B cell (primary cell): Measurements from ENCODE around the gene FKBP11. TPM values are rescaled to one million over a fixed set of nuclear protein-coding genes. Genes with fewer than 3 reads are reported as not detected.

Experiments used
- ATAC-seq: fragments of 200-7000 bp; cut with Tn5 transposase; one replicate; pipeline ENCODE4 v1.10.0; 2021; ENCODE audit warnings: low read depth, mild to moderate bottlenecking, moderate number of reproducible peaks, moderate library complexity
- CTCF ChIA-PET: fragments of 350-600 bp; sonication (Branson Sonifier 250); formaldehyde crosslinking; loops from one replicate; lab custom pipeline; 2021; ENCODE audit warnings: antibody characterized with exemption, inconsistent platforms; lab: Charles Lee
- POLR2A ChIA-PET: fragments of 350-600 bp; sonication (Branson Sonifier 250); formaldehyde crosslinking; loops from one replicate; lab custom pipeline; 2021; ENCODE audit warnings: antibody characterized with exemption; lab: Charles Lee
- DNase-seq: peaks from one replicate; pipeline ENCODE4 v3.0.0; 2013
- H2AFZ ChIP-seq: 2 replicates; pipeline ENCODE4 v1.6.1; 2012; ENCODE audit warnings: mild to moderate bottlenecking, low read depth, low read length; ENCODE audit not compliant: insufficient read depth, poor library complexity, severe bottlenecking
- H3K27ac ChIP-seq, 2 donors: 1 replicate in 1 of 2; 2 replicates in 1 of 2; pipeline ENCODE4 v1.5.1; 2012 to 2013; ENCODE audit warnings: low read length in 2 of 2, mild to moderate bottlenecking in 2 of 2, moderate library complexity in 1 of 2
- H3K27me3 ChIP-seq, 4 experiments: fragments of 200-600 bp in 1 of 4; sonication (generic) in 1 of 4; replicated peaks in 1 of 4; 1 replicate in 2 of 4; 2 replicates in 2 of 4; pipeline versions ENCODE4 v1.6.1 to v1.7.0; 2013 to 2016; ENCODE audit warnings: low read length in 3 of 4, mild to moderate bottlenecking in 2 of 4, mixed read lengths in 1 of 4, moderate library complexity in 1 of 4; ENCODE audit not compliant: insufficient read depth in 4 of 4, control insufficient read depth in 3 of 4; ENCODE audit errors: control extremely low read depth in 1 of 4
- H3K36me3 ChIP-seq, 2 experiments: replicated peaks in 1 of 2; 1 replicate in 1 of 2; 2 replicates in 1 of 2; pipeline versions ENCODE4 v1.6.1 to v1.7.1; 2013; ENCODE audit warnings: low read length in 1 of 2; ENCODE audit not compliant: insufficient read depth in 2 of 2, control insufficient read depth in 1 of 2; ENCODE audit errors: control extremely low read depth in 1 of 2, extremely low read depth in 1 of 2
- H3K4me1 ChIP-seq, 2 donors: fragments of 200-600 bp in 1 of 2; sonication (generic) in 1 of 2; 1 replicate in 1 of 2; 2 replicates in 1 of 2; pipeline versions ENCODE4 v1.5.1 to v1.6.1; 2013 to 2017; ENCODE audit warnings: low read length in 2 of 2; ENCODE audit not compliant: control insufficient read depth in 2 of 2, insufficient read depth in 2 of 2
- H3K4me2 ChIP-seq: replicated peaks from 2 replicates; pipeline ENCODE3; 2012; ENCODE audit warnings: mild to moderate bottlenecking, low read depth, low read length; ENCODE audit not compliant: poor library complexity, severe bottlenecking
- H3K4me3 ChIP-seq, 5 experiments: fragments of 200-600 bp in 1 of 5; sonication (generic) in 1 of 5; 1 replicate in 3 of 5; 2 replicates in 2 of 5; pipeline versions ENCODE4 v1.5.1 to v1.7.0; 2011 to 2016; ENCODE audit warnings: low read length in 4 of 5, mild to moderate bottlenecking in 4 of 5, low read depth in 2 of 5, control low read depth in 1 of 5, moderate library complexity in 1 of 5; ENCODE audit not compliant: insufficient read depth in 1 of 5; ENCODE audit errors: control extremely low read depth in 1 of 5, extremely low read depth in 1 of 5
- H3K79me2 ChIP-seq: fragments of 200-600 bp; sonication (generic); one replicate; pipeline ENCODE4 v1.6.0; 2016; ENCODE audit warnings: low read length; ENCODE audit not compliant: control insufficient read depth, insufficient read depth
- H3K9ac ChIP-seq: fragments of 200-600 bp; sonication (generic); 2 replicates; pipeline ENCODE4 v1.6.1; 2017; ENCODE audit warnings: mild to moderate bottlenecking, low read length, moderate library complexity
- H3K9me3 ChIP-seq, 3 donors: one replicate each; pipeline versions ENCODE4 v1.6.1 to v1.7.1; 2013; ENCODE audit warnings: low read length in 2 of 3; ENCODE audit not compliant: control insufficient read depth in 2 of 3, insufficient read depth in 1 of 3; ENCODE audit errors: control extremely low read depth in 1 of 3
- H4K20me1 ChIP-seq: 2 replicates; pipeline ENCODE4 v1.6.0; 2012; ENCODE audit warnings: mild to moderate bottlenecking, low read length; ENCODE audit not compliant: insufficient read depth, control insufficient read depth, poor library complexity, severe bottlenecking
- H3K27ac Mint-ChIP-seq: one replicate; pipeline ENCODE4 v1.8.0; 2021; ENCODE audit warnings: mixed read lengths
- H3K27me3 Mint-ChIP-seq: one replicate; pipeline ENCODE4 v1.8.0; 2021; ENCODE audit warnings: mixed read lengths
- H3K4me1 Mint-ChIP-seq: one replicate; pipeline ENCODE4 v1.8.0; 2021; ENCODE audit warnings: mixed read lengths
- H3K4me3 Mint-ChIP-seq: one replicate; pipeline ENCODE4 v1.8.0; 2021; ENCODE audit warnings: mixed read lengths
- H3K9me3 Mint-ChIP-seq: one replicate; pipeline ENCODE4 v1.8.0; 2022; ENCODE audit warnings: mixed read lengths; ENCODE audit not compliant: insufficient read depth
- CTCF ChIP-seq: fragments of 200-600 bp; IDR thresholded peaks from one replicate; pipeline ENCODE4 v1.8.0; 2022; ENCODE audit warnings: antibody characterized with exemption, mild to moderate bottlenecking
- EZH2 ChIP-seq: IDR thresholded peaks from 2 replicates; pipeline ENCODE4 v1.6.1; 2012; ENCODE audit warnings: borderline replicate concordance, low read depth, mild to moderate bottlenecking, moderate library complexity, low read length; ENCODE audit not compliant: insufficient read depth, poor library complexity, severe bottlenecking
- WGBS: methylation state at CpG from one replicate; pipeline ENCODE4 v1.1.5; 2013; ENCODE audit warnings: missing lambda C conversion rate; ENCODE audit not compliant: insufficient coverage; 5-methylcytosine and 5-hydroxymethylcytosine counted together
- intact Hi-C: fragments of 100-400 bp; cut with micrococcal nuclease; formaldehyde crosslinking; loops from one replicate; pipeline ENCODE4 v1.10.0; 2022
- polyA plus RNA-seq: library from polyadenylated mRNA; depleted of rRNA; stranded (reverse); fragments of >200 nt; gene quantifications from 2 replicates; pipeline ENCODE4 v1.2.3, GENCODE V29; 2012
- total RNA-seq, 2 donors: library from RNA; stranded (reverse); fragments of 120-200 nt in 1 of 2; gene quantifications; 1 replicate in 1 of 2; 2 replicates in 1 of 2; pipeline versions ENCODE4 v1.2.3 to v1.2.4, GENCODE V29; 2013 to 2022

Gene FKBP11
- total and polyA plus RNA-seq, 2 donors (not counting 1 experiment from before 2014, with no cell fraction given), result 26.7 to 52.5 TPM

- WGBS, result 80% methylated on average over 2 of the region's 4 CpGs
- Histone ChIP-seq H3K79me2 (peaks cover 90% of the 10 kb centered on the region), H3K9ac (no peak overlapping the region), H2AFZ (no peak overlapping the region), H3K4me2 (no peak overlapping the region), H3K27me3 (no peaks in the 10 kb centered on the region), H3K9me3 (no peaks in the 10 kb centered on the region), H3K27ac (no peak overlapping the region), H4K20me1 (peaks cover 74% of the 10 kb centered on the region), H3K4me1 (peaks cover 26 to 29% of the 10 kb centered on the region in 2 donors), H3K4me3 (no peak overlapping the region), H3K36me3 (peaks cover 11 to 12% of the 10 kb centered on the region in 2 experiments)
- peaks cover 37% of the 10 kb centered on the region for H3K4me1 Mint-ChIP-seq
- TF ChIP-seq CTCF, result no peak
- no peak for TF ChIP-seq EZH2
- no peak overlapping the region for H3K27ac Mint-ChIP-seq
- ChIA-PET CTCF (interaction anchor here (0.9 to 1.9 kb wide), 7 partner anchors 14 to 136 kb away, joined by 3 to 6 read pairs (median 4); partner anchors contain the start of genes FKBP11 and WNT1), POLR2A (no interaction called here)
- no peaks in the 10 kb centered on the region for H3K9me3 Mint-ChIP-seq
- intact Hi-C loops, result no loop called here
- no peaks in the 10 kb centered on the region for H3K27me3 Mint-ChIP-seq
- ATAC-seq (no peak), DNase-seq (no peak)
- no peak overlapping the region for H3K4me3 Mint-ChIP-seq
Measured at GRCh38 chr12:48952691-48953090, 27.4 kb upstream of the FKBP11 start.

- no peaks in the 10 kb centered on the region for H3K9me3 Mint-ChIP-seq
- Histone ChIP-seq H3K4me3 (no peak overlapping the region), H3K27me3 (no peaks in the 10 kb centered on the region), H3K4me1 (no peaks in the 10 kb centered on the region), H3K27ac (no peak overlapping the region), H2AFZ (no peak overlapping the region), H3K9ac (no peak overlapping the region), H3K9me3 (no peaks in the 10 kb centered on the region), H3K36me3 (peaks cover 7 to 8% of the 10 kb centered on the region in 2 experiments), H4K20me1 (peaks cover 63% of the 10 kb centered on the region), H3K79me2 (peaks cover 62% of the 10 kb centered on the region), H3K4me2 (no peak overlapping the region)
- no peak for DNase-seq
- no peaks in the 10 kb centered on the region for H3K27me3 Mint-ChIP-seq
- H3K4me3 Mint-ChIP-seq, result no peak overlapping the region
- TF ChIP-seq EZH2 (no peak), CTCF (no peak)
- WGBS, result 97% methylated on average over 3 of the region's 3 CpGs
- H3K4me1 Mint-ChIP-seq, result peaks cover 9% of the 10 kb centered on the region
- POLR2A ChIA-PET, result no interaction called here
- intact Hi-C loops, result no loop called here
- CTCF ChIA-PET, result interaction anchor here (1.4 kb wide), 1 partner anchor 12 kb away, joined by 11 read pairs; no protein-coding TSS in a partner anchor
- no peak for ATAC-seq
- no peak overlapping the region for H3K27ac Mint-ChIP-seq
Measured at GRCh38 chr12:48947727-48948126, 22.4 kb upstream of the FKBP11 start.
